GM12891 (cell line): ENCODE data around the gene MRPS11.

Source experiments
- POLR2A ChIP-seq: IDR thresholded peaks from 2 replicates; pipeline ENCODE4 v1.6.1; 2011; ENCODE audit warnings: low read depth, low read length, control low read depth
- POLR2AphosphoS5 ChIP-seq: IDR thresholded peaks from 2 replicates; pipeline ENCODE4 v1.6.1; 2011; ENCODE audit warnings: low read depth, low read length, control low read depth
- POU2F2 ChIP-seq: IDR thresholded peaks from 2 replicates; pipeline ENCODE4 v1.6.1; 2011; ENCODE audit warnings: low read depth, mild to moderate bottlenecking, control low read depth, low read length, moderate library complexity

GRCh38 chr15:88431441-88431840 is 36.1 kb upstream of the MRPS11 start:
- TF ChIP-seq POLR2A (no peak), POU2F2 (no peak), POLR2AphosphoS5 (no peak)
